Suprapubic skin (tissue), 4 donors: Measurements from ENCODE around the gene FBP1.

Source experiments
- CTCF ChIP-seq, 2 donors: fragments of 200-600 bp in 1 of 2; fragments of 450-650 bp in 1 of 2; sonication (generic) in 1 of 2; IDR thresholded peaks; one replicate each; pipeline ENCODE4 v1.5.1; 2016 to 2019; ENCODE audit warnings: antibody characterized with exemption in 2 of 2, mild to moderate bottlenecking in 1 of 2, moderate library complexity in 1 of 2
- EP300 ChIP-seq: sonication (generic); formaldehyde crosslinking; IDR thresholded peaks from one replicate; pipeline ENCODE4 v1.6.1; 2017; ENCODE audit warnings: antibody characterized with exemption
- POLR2A ChIP-seq, 2 donors: fragments of 450-650 bp; IDR thresholded peaks; one replicate each; pipeline ENCODE4 v1.6.1; 2017; ENCODE audit warnings: antibody characterized with exemption in 2 of 2, mild to moderate bottlenecking in 2 of 2, moderate library complexity in 2 of 2
- POLR2AphosphoS5 ChIP-seq, 3 donors: sonication (generic); formaldehyde crosslinking; IDR thresholded peaks; one replicate each; pipeline ENCODE4 v1.6.1; 2017; ENCODE audit warnings: antibody characterized with exemption in 3 of 3

- TF ChIP-seq CTCF (IDR thresholded peaks at IDR 0.05) (no peak), POLR2A (IDR thresholded peaks at IDR 0.05) (no peak), EP300 (no peak), POLR2AphosphoS5 (IDR thresholded peaks at IDR 0.05) (no peak)
Observed at GRCh38 chr9:94680621-94681020, 41.3 kb upstream of the FBP1 start.
